Measurements from ENCODE around the gene NFKBIL1. TPM values are rescaled to one million over a fixed set of nuclear protein-coding genes. Genes with fewer than 3 reads are reported as not detected.

The NFKBIL1 gene
- polyA plus RNA-seq, 1 of the 3 experiments (the other 2 are of a cell fraction), result 17.1 TPM

DNA sequence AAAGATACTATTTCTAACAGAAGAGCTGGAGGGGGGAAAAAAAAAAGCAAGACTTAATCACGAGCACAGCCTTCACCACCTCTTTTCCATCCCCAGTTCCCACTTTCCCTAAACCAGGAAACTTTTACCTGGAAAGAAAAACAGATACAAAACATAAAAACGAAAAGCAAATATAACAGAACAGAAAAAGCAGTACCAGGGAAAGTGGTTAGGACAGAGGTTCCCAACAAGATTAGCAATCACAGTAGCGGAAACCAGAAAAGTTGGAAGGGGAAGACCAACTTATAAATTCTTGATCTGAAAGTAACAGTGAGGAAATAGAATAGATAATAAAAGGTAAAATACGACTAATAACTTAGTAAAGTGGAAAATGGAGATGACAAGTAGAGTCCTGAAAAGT, 6.8 kb upstream of the NFKBIL1 start:
- Histone ChIP-seq H3K9me2 (no peaks in the 10 kb centered on the region), H3K27me3 (ENCODE audit: insufficient read depth) (no peaks in the 10 kb centered on the region), H4K20me1 (ENCODE audit: insufficient read depth) (peaks cover 54% of the 10 kb centered on the region), H3F3A (replicated peaks; ENCODE audit: insufficient read depth) (peaks cover 4% of the 10 kb centered on the region), H3K79me2 (ENCODE audit: insufficient read depth) (peaks cover 71% of the 10 kb centered on the region), H3K9me3 (no peaks in the 10 kb centered on the region), H3K4me3 (ENCODE audit: low read depth in 2 of 2, low read length in 1 of 2) (peak overlapping the region; percentile 74 to 91), H3K36me3 (replicated peaks in 1 of 2; ENCODE audit: control insufficient read depth in 1 of 2, insufficient read depth in 2 of 2, low read length in 1 of 2) (peaks cover 34 to 45% of the 10 kb centered on the region in 2 experiments), H3K27ac (ENCODE audit: low read depth in 2 of 2, low read length in 1 of 2) (peak overlapping the region; percentile 95 to 97; a peak in 2 of 4 replicates), H3K4me1 (ENCODE audit: control insufficient read depth in 1 of 2, insufficient read depth in 2 of 2, low read depth in 1 of 2, low read length in 1 of 2) (peaks cover 15 to 20% of the 10 kb centered on the region in 2 experiments; a peak in 3 of 4 replicates), H2AFZ (ENCODE audit: low read depth) (no peak overlapping the region), H3K9ac (peak overlapping the region; percentile 96), H3K4me2 (peak overlapping the region; percentile 87)
- TF ChIP-seq FOSL2 (IDR thresholded peaks at IDR 0.05; ENCODE audit: borderline replicate concordance, low read depth) (no peak), SIN3A (IDR thresholded peaks at IDR 0.05; ENCODE audit: borderline replicate concordance, low read depth, low read length) (no peak), JUND (IDR thresholded peaks at IDR 0.05) (no peak), EP300 (IDR thresholded peaks at IDR 0.05; ENCODE audit: borderline replicate concordance in 1 of 2, low read depth in 1 of 2, low read length in 1 of 2) (no peak)
- TF ChIP-seq, protein P1, sequence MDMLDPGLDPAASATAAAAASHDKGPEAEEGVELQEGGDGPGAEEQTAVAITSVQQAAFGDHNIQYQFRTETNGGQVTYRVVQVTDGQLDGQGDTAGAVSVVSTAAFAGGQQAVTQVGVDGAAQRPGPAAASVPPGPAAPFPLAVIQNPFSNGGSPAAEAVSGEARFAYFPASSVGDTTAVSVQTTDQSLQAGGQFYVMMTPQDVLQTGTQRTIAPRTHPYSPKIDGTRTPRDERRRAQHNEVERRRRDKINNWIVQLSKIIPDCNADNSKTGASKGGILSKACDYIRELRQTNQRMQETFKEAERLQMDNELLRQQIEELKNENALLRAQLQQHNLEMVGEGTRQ (IDR thresholded peaks at IDR 0.05; ENCODE audit: borderline replicate concordance, low read depth, low read length), result no peak
- TF ChIP-seq, protein P2, sequence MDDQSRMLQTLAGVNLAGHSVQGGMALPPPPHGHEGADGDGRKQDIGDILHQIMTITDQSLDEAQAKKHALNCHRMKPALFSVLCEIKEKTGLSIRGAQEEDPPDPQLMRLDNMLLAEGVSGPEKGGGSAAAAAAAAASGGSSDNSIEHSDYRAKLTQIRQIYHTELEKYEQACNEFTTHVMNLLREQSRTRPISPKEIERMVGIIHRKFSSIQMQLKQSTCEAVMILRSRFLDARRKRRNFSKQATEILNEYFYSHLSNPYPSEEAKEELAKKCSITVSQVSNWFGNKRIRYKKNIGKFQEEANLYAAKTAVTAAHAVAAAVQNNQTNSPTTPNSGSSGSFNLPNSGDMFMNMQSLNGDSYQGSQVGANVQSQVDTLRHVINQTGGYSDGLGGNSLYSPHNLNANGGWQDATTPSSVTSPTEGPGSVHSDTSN (IDR thresholded peaks at IDR 0.05), result no peak
- ChIA-PET CTCF (interaction anchor here (1.0 to 11.9 kb wide), 2 partner anchors 9 to 58 kb away, joined by 3 to 301 read pairs; partner anchors contain the start of gene NCR3), POLR2A (interaction anchor here (3.4 kb wide), 1 partner anchor 9 kb away, joined by 12 read pairs; no protein-coding TSS in a partner anchor)
- no peak for DNase-seq
- 6% methylated on average over 4 of the region's 4 CpGs for WGBS (ENCODE audit: low lambda C conversion rate)

DNA sequence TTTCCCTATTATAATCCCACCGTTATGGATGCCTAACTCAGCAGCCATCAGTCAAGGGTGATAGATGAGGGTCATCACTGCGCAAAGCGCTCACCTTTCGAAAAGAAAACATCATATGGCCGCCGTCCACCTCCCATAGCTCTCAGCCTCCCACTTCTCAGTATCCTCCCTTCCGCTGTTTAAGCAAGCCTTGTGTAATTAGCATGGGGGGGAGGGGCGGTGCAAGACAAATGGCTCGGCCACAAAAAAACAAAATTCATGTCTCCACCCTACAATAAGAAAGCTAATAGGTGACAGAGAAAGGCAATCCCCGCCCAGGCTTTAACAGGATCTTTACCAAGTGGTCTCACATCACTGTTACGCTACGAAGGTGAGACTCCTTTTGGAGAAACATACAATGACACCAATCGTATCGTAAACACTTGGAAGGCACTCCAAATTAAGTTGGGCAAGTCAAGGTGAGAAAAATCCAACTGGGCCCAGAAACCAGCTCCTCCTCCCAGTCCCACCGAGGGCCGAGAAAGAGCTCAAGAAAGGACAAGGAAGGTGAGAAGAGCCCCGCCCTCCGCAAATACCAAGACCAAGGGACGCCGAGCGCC, 6.2 kb upstream of the NFKBIL1 start:
- Histone ChIP-seq H3K36me3 (replicated peaks in 1 of 2; ENCODE audit: control insufficient read depth in 1 of 2, insufficient read depth in 2 of 2, low read length in 1 of 2) (peaks cover 29 to 40% of the 10 kb centered on the region in 2 experiments), H3F3A (replicated peaks; ENCODE audit: insufficient read depth) (peaks cover 4% of the 10 kb centered on the region), H3K4me3 (ENCODE audit: low read depth in 2 of 2, low read length in 1 of 2) (peak overlapping the region; percentile 74 to 91), H3K9me2 (no peaks in the 10 kb centered on the region), H3K27me3 (ENCODE audit: insufficient read depth) (no peaks in the 10 kb centered on the region), H2AFZ (ENCODE audit: low read depth) (no peak overlapping the region), H3K9me3 (no peaks in the 10 kb centered on the region), H4K20me1 (ENCODE audit: insufficient read depth) (peaks cover 49% of the 10 kb centered on the region), H3K79me2 (ENCODE audit: insufficient read depth) (peaks cover 66% of the 10 kb centered on the region), H3K4me2 (peak overlapping the region; percentile 87), H3K27ac (ENCODE audit: low read depth in 2 of 2, low read length in 1 of 2) (peak overlapping the region; percentile 95 to 97), H3K9ac (peak overlapping the region; percentile 96), H3K4me1 (ENCODE audit: control insufficient read depth in 1 of 2, insufficient read depth in 2 of 2, low read depth in 1 of 2, low read length in 1 of 2) (peaks cover 15 to 25% of the 10 kb centered on the region in 2 experiments; a peak in 3 of 4 replicates)
- DNase-seq, result peak; percentile 52
- ChIA-PET POLR2A (interaction anchor here (0.6 to 3.4 kb wide), 18 partner anchors 9 to 1431 kb away, joined by 3 to 12 read pairs (median 4); partner anchors contain the start of genes ABCF1, ABHD16A, BAG6 and PRRC2A), CTCF (interaction anchor here (1.2 to 11.9 kb wide), 4 partner anchors 9 to 68 kb away, joined by 4 to 301 read pairs (median 5); partner anchors contain the start of gene NCR3)
- 2% methylated on average over 20 of the region's 21 CpGs for WGBS (ENCODE audit: low lambda C conversion rate)
- TF ChIP-seq SIN3A (IDR thresholded peaks at IDR 0.05; ENCODE audit: borderline replicate concordance, low read depth, low read length), result peak; percentile 52; the same call in 1 of the 2 replicates
- no peak for TF ChIP-seq TAF1 (IDR thresholded peaks at IDR 0.05; ENCODE audit: borderline replicate concordance, low read depth, low read length)
- peak; percentile 30; the same call in 1 of the 2 replicates for TF ChIP-seq MXI1 (IDR thresholded peaks at IDR 0.05; ENCODE audit: low read depth, low read length)
